Measurements from ENCODE around the gene BLOC1S5.

BLOC1S5 gene

GRCh38 chr6:8063761-8064637, at the start of gene BLOC1S5:
BLOC1S5 (minus strand) TSS chr6:8064389; CDS start chr6:8064376, 13 bp downstream.
- peak; percentile 96 for DNase-seq (ENCODE audit: low spot score)

- DNase-seq (ENCODE audit: low spot score): no peak
Measured at GRCh38 chr6:8113131-8113654, 49.0 kb upstream of the BLOC1S5 start.

DNA sequence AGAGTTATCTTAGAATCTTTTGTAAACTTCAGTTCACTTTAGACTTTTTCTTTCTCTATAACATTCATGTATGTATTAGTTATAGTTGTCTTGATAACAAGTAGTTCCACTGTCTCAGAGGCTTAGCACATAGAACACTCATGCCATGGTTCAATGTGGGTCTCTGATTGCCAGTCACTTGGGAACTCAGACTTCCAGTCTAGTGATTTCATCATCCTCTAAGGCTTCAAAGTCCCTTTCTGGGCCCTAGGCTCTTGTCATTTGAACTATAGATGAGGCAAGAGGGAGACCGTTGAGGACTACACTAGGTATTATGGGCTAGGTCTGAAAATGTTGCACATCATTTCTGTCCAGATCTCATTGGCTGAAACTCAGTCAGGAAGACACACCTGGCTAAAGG, 46.5 kb upstream of the BLOC1S5 start:
- DNase-seq (ENCODE audit: low spot score): no peak

- no peak for DNase-seq (ENCODE audit: low spot score)
Measured at GRCh38 chr6:8110117-8110721, 46.0 kb upstream of the BLOC1S5 start.

GRCh38 chr6:8108759-8109539, 44.8 kb upstream of the BLOC1S5 start:
- no peak for DNase-seq (ENCODE audit: low spot score)

- peak; percentile 96 for DNase-seq (ENCODE audit: low spot score)
Measured at GRCh38 chr6:8108031-8108660, 44.0 kb upstream of the BLOC1S5 start.

DNA sequence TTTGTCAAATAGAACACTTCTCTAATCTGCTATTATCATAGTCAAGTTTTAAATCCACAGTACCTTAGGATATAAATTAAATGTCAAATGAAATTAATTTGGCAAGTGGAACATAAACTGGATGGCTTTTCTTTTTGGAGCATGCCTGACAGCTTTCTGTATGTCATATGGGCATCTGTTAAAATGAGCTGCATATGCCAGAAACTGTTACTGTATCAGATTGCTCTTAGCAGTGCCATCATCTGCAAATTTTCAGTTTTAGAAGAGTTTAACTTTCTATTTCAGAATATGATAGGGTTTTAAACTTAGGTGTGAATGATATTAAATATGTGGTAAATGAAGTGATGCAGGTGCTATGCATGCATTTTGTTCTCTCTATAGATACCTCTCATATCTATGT, 41.6 kb upstream of the BLOC1S5 start:
- no peak for DNase-seq (ENCODE audit: low spot score)

DNA sequence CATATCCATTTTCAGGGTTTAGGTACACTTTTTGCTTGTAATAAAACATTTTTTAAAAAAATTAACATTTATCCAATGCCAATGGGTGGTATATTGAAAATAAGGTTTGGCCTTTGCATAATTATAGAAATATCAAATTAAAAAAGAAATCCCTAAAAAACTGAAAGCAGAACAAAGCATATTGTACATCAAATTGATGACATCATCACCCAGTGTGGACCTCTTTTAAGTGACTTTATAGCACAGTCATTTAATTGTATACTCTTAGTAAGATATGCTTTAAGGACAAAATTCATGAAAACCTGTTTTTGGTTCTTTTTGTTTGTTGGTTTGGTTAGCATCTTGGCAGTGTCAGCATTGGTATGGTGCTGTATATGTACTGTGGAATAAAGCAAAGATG, 39.5 kb upstream of the BLOC1S5 start:
- DNase-seq (ENCODE audit: low spot score): no peak

- DNase-seq (ENCODE audit: low spot score): peak; percentile 97
Measured at GRCh38 chr6:8102122-8102958, 38.2 kb upstream of the BLOC1S5 start, which contains the start of gene EEF1E1. EEF1E1 (minus strand) TSS chr6:8102548; CDS start chr6:8102521, 27 bp downstream.

GRCh38 chr6:8100159-8100854, 36.1 kb upstream of the BLOC1S5 start:
- DNase-seq (ENCODE audit: low spot score): no peak

GRCh38 chr6:8090650-8091049, 26.5 kb upstream of the BLOC1S5 start:
- no peak for DNase-seq (ENCODE audit: low spot score)

- no peak for DNase-seq (ENCODE audit: low spot score)
Measured at GRCh38 chr6:8088886-8089285, 24.7 kb upstream of the BLOC1S5 start.

- no peak for DNase-seq (ENCODE audit: low spot score)
Measured at GRCh38 chr6:8087870-8088754, 23.9 kb upstream of the BLOC1S5 start.

DNA sequence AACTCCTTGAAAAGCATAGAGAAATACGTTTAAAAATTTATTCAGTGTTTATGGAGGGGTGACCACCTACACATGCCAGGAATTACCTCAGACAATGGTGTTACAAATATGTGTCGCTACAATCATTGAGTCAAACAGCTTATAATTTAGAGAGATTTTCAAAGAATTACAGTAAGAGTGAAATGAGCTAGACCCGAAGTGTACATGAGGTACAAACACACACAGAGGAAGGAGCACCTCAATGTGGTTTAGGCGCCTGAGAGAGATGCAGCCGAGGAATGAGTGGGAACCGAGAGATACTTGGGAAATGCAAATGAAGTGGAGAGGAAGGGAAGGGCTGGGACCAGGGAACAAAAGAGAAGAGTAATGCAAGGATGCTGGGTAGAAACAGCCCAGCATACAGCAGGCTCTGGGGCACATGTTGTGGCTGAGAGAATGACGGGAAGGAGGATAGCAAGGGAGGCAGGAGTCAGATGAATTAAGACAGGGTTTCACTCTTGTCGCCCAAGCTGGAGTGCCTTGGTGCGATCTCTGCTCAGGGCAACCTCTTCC, 22.6 kb upstream of the BLOC1S5 start:
- no peak for DNase-seq (ENCODE audit: low spot score)

DNA sequence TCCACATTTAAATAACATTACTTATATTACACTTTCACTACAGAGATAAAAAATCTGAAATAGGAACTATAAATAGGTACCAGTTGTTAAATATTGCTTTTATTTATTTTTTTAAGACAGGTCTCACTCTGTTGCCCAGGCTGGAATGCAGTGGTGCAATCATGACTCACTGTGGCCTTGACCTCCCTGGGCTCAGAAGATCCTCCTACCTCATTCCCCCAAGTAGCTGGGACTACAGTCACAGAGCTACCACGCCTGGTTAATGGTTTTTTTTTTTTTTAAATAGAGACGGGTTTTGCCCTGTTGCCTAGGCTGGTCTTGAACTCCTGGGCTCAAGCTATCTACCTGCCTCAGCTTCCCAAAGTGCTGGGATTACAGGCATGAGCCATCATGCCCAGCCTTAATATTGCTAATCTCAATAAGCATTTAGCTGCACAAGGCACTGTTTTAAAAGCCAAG, 20.9 kb upstream of the BLOC1S5 start:
- DNase-seq (ENCODE audit: low spot score): peak; percentile 71

GRCh38 chr6:8084586-8084985, 20.4 kb upstream of the BLOC1S5 start:
- DNase-seq (ENCODE audit: low spot score): no peak

GRCh38 chr6:8082954-8083858, 19.0 kb upstream of the BLOC1S5 start:
- DNase-seq (ENCODE audit: low spot score): peak; percentile 96

GRCh38 chr6:8082572-8082953, 18.4 kb upstream of the BLOC1S5 start:
- no peak for DNase-seq (ENCODE audit: low spot score)
